K562 treated with DMSO at 1 percent for 48 hours (cell line): ENCODE data around the gene CFD. TPM values are rescaled to one million over a fixed set of nuclear protein-coding genes. Genes with fewer than 3 reads are reported as not detected.

Source experiments
- total RNA-seq: library from RNA; unstranded; fragments of 300-600 nt; gene quantifications from 2 replicates; pipeline ENCODE4 v1.2.3, GENCODE V29; 2022; ENCODE audit warnings: low replicate concordance; ENCODE audit errors: extremely low read depth

Gene CFD
- total RNA-seq = not detected in 2 replicates

DNA sequence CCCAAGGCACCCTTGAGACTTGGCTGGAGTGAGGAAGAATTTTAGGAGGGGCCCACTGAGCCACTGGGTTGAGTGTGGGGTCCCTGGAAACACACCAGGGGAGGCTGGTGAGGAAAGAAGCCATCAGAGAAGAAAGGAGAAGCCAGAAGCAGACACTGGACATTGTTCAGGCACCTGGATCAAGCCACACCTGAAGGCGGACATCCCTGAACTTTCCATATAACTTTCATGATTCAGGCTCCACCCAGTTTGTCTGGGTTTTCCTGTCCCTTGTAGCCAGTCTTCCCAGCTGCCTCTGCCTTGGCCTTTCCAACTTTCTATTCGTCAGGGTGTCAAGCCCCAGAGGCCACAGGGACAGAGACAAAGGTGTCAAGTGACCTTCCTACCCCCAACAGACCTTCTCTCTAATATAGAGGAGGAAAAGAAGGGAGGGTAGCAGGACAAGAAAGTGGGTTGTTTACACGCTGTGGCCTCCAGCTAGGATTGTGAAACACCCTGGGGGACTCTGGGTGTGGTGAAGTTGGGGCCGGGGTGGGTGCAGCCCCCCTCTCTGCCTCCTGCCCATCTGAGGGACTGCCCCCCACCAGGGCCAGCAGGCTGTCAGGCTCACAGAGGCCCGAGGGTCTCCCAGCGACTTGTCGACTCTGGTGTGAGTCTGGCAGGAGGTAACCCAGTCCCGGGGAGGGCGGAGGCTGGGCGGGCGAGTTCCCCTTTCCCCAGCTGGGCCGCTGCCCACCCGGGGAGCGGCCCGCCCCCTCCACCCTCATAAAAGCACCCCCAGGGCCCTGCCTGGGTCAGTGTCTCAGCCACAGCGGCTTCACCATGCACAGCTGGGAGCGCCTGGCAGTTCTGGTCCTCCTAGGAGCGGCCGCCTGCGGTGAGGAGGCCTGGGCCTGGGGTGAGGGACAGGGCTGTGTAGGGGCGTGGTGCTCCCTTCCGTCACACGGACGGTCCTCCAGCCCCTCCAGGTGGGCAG, at the start of gene CFD:
Gene CFD (plus strand): TSS at position 797 of the 976 bp plus-strand sequence. CDS start 26 bp downstream, at position 823.

GRCh38 chr19:821825-822503, 37.5 kb upstream of the CFD start, which contains the start of gene PLPPR3:
Gene PLPPR3, minus strand, starts transcription at chr19:821955. Its CDS starts 396 bp downstream, at chr19:821559.

GRCh38 chr19:827710-828321, 31.6 kb upstream of the CFD start, which contains the start of gene AZU1:
Gene AZU1, plus strand, starts transcription at chr19:827837. Its CDS starts 10 bp downstream, at chr19:827847.

DNA sequence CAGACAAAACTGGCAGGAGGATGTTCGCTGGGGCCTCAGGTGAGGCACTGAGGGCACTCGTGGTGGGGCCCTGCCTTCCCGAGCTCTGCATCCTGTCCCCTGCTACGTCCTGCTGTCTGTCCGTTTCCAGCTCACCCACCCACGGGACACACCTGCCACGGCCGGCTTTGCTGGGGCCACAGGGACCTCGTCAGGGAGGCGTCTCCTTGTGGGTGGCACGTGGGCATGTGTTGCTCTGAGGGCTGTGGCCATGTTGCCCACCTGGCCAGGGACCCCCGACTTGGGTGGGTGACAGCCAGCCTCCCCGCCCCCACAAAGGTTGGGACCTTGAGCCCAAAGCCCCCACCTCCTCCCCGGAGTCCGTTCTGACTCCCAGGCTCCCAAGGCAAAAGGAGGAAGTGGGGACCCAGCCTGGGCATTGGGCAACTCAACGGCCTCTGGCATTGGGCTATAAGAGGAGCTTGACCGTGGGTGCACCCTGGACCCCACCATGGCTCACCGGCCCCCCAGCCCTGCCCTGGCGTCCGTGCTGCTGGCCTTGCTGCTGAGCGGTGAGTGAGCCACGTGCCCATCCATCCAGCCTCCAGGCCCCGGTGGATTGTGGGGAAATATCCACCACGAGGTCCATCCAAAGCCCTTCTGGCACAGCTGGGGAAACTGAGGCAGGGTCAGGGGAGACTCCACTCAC, 18.8 kb upstream of the CFD start, which contains the start of gene PRTN3:
Gene PRTN3 (plus strand): TSS at position 481 of the 688 bp plus-strand sequence. CDS start 10 bp downstream, at position 491.

DNA sequence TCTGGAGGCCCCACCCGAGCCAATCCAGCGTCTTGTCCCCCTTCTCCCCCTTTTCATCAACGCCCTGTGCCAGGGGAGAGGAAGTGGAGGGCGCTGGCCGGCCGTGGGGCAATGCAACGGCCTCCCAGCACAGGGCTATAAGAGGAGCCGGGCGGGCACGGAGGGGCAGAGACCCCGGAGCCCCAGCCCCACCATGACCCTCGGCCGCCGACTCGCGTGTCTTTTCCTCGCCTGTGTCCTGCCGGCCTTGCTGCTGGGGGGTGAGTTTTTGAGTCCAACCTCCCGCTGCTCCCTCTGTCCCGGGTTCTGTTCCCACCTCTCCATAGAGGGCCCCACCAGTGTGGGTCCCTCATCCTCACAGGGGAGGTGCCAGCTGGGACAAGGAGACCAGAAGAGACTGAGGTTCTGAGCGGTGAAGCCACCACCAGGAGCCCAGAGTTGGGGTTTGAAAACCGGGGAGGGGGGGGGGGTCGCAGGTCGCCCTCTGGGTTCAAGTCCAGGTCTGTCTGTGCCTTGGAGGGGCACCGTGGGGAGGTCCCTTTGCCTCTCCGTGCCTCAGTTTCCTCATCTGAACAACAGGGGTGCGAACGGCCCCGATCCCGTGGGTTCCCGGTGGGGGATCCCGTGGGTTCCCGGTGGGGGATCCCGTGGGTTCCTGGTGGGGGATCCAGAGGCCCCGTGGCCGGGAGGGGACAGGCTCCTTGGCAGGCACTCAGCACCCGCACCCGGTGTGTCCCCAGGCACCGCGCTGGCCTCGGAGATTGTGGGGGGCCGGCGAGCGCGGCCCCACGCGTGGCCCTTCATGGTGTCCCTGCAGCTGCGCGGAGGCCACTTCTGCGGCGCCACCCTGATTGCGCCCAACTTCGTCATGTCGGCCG, 7.1 kb upstream of the CFD start, which contains the start of gene ELANE:
Gene ELANE (plus strand): TSS at position 168 of the 878 bp plus-strand sequence. CDS start 26 bp downstream, at position 194.

GRCh38 chr19:892894-893689, 33.6 kb downstream of the CFD start, which contains the start of the genes MED16 and RNU6-9:
Gene MED16, minus strand, starts transcription at chr19:893187. Its CDS starts 2,056 bp downstream, at chr19:891131.
Gene RNU6-9, plus strand, starts transcription at chr19:893484.

Other genes with a start within 250 kb of the CFD start
- 676 TPM in 1 of 2 replicates, not detected in the other for gene POLRMT, start 226.1 kb upstream of the CFD start, total RNA-seq
- gene FGF22, start 219.8 kb upstream of the CFD start, total RNA-seq = not detected in 2 replicates
- 251 TPM in 1 of 2 replicates, not detected in the other for gene RNF126, start 196.4 kb upstream of the CFD start, total RNA-seq
- not detected in 2 replicates for gene FSTL3, start 183.3 kb upstream of the CFD start, total RNA-seq
- gene PRSS57, start 164.2 kb upstream of the CFD start, total RNA-seq = not detected in 2 replicates
- not detected in 2 replicates for gene PALM, start 150.7 kb upstream of the CFD start, total RNA-seq
- not detected in 2 replicates for gene MISP, start 108.6 kb upstream of the CFD start, total RNA-seq
- gene PTBP1, start 62.2 kb upstream of the CFD start, total RNA-seq = 250 TPM in 1 of 2 replicates, not detected in the other
- gene PLPPR3, start 37.7 kb upstream of the CFD start, total RNA-seq = not detected in 2 replicates
- not detected in 2 replicates for gene AZU1, start 31.8 kb upstream of the CFD start, total RNA-seq
- not detected in 2 replicates for gene PRTN3, start 18.7 kb upstream of the CFD start, total RNA-seq
- not detected in 2 replicates for gene ELANE, start 7.4 kb upstream of the CFD start, total RNA-seq
- gene MED16, start 33.5 kb downstream of the CFD start, total RNA-seq = not detected in 2 replicates
- not detected in 2 replicates for gene RNU6-9, start 33.8 kb downstream of the CFD start, total RNA-seq
- not detected in 2 replicates for gene R3HDM4, start 53.6 kb downstream of the CFD start, total RNA-seq
- not detected in 2 replicates for gene KISS1R, start 57.7 kb downstream of the CFD start, total RNA-seq
- not detected in 2 replicates for gene ARID3A, start 66.4 kb downstream of the CFD start, total RNA-seq
- not detected in 2 replicates for gene WDR18, start 124.7 kb downstream of the CFD start, total RNA-seq
- gene GRIN3B, start 140.8 kb downstream of the CFD start, total RNA-seq = not detected in 2 replicates
- gene TMEM259, start 161.5 kb downstream of the CFD start, total RNA-seq = 230 TPM in 1 of 2 replicates, not detected in the other
- gene RNU6-2, start 161.9 kb downstream of the CFD start, total RNA-seq = not detected in 2 replicates
- gene CNN2, start 166.9 kb downstream of the CFD start, total RNA-seq = not detected in 2 replicates
- 154 TPM in 1 of 2 replicates, not detected in the other for gene ABCA7, start 180.4 kb downstream of the CFD start, total RNA-seq
- gene ARHGAP45, start 207.5 kb downstream of the CFD start, total RNA-seq = 355 TPM in 1 of 2 replicates, not detected in the other
- 472 TPM in 1 of 2 replicates, not detected in the other for gene POLR2E, start 235.7 kb downstream of the CFD start, total RNA-seq
- gene GPX4, start 244.3 kb downstream of the CFD start, total RNA-seq = not detected in 2 replicates